ENCODE data around the gene ACP4. TPM values are rescaled to one million over a fixed set of nuclear protein-coding genes. Genes with fewer than 3 reads are reported as not detected.

The ACP4 gene
- total and polyA plus RNA-seq, 2 experiments from 2014 or later = not detected

GRCh38 chr19:50764409-50764808 is 25.8 kb upstream of the ACP4 start:
- DNase-seq (ENCODE audit: low spot score) = no peak
- no peaks in the 10 kb centered on the region for H3K36me3 ChIP-seq (ENCODE audit: insufficient read depth)
- peaks cover 92% of the 10 kb centered on the region for H3K9me3 Mint-ChIP-seq
- TF ChIP-seq EZH2phosphoT487 (IDR thresholded peaks at IDR 0.05; ENCODE audit: unreplicated experiment) (no peak), CREB1 (CRISPR knock-in tag; IDR thresholded peaks at IDR 0.05; ENCODE audit: low read depth) (no peak), ZNF331 (CRISPR knock-in tag; IDR thresholded peaks at IDR 0.05; ENCODE audit: low read depth) (no peak), CTCF (conservative IDR thresholded peaks at IDR 0.05; ENCODE audit: low read depth in 2 of 2) (no peak), STAT1 (IDR thresholded peaks at IDR 0.05; ENCODE audit: unreplicated experiment) (no peak), ZNF462 (CRISPR knock-in tag; IDR thresholded peaks at IDR 0.05) (no peak), ZNF114 (CRISPR knock-in tag; IDR thresholded peaks at IDR 0.05) (no peak), ETS1 (IDR thresholded peaks at IDR 0.05) (no peak), REST (IDR thresholded peaks at IDR 0.05; ENCODE audit: unreplicated experiment) (no peak), NANOG (IDR thresholded peaks at IDR 0.05; ENCODE audit: borderline replicate concordance) (no peak), POLR2AphosphoS5 (IDR thresholded peaks at IDR 0.05; ENCODE audit: low read depth) (no peak), JUNB (IDR thresholded peaks at IDR 0.05; ENCODE audit: unreplicated experiment) (no peak), EZH2 (IDR thresholded peaks at IDR 0.05; ENCODE audit: low read depth, unreplicated experiment) (no peak)
- H3K27me3 ChIP-seq (ENCODE audit: insufficient read depth) = no peaks in the 10 kb centered on the region
- no peak overlapping the region for H3K4me3 Mint-ChIP-seq
- no peaks in the 10 kb centered on the region for H3F3A ChIP-seq (replicated peaks; ENCODE audit: low read depth)
- H4K20me1 ChIP-seq (replicated peaks; ENCODE audit: insufficient read depth) = no peaks in the 10 kb centered on the region
- no peaks in the 10 kb centered on the region for H3K79me2 ChIP-seq (replicated peaks; ENCODE audit: insufficient read depth)
- no peak overlapping the region for H3K27ac ChIP-seq (ENCODE audit: low read depth)
- H3K4me1 Mint-ChIP-seq = no peaks in the 10 kb centered on the region; the same call in 2 of the 3 replicates
- H3K27me3 Mint-ChIP-seq (ENCODE audit: insufficient read depth, low read depth, poor library complexity) = peaks cover 1% of the 10 kb centered on the region
- H3K4me2 ChIP-seq = no peak overlapping the region
- H3K27ac Mint-ChIP-seq = no peak overlapping the region
- no peak overlapping the region for H2AFZ ChIP-seq
- ATAC-seq = no peak
- H3K4me1 ChIP-seq (ENCODE audit: insufficient read depth) = no peaks in the 10 kb centered on the region
- no peaks in the 10 kb centered on the region for H3K9me2 ChIP-seq (ENCODE audit: insufficient read depth)
- H3K36me3 Mint-ChIP-seq (ENCODE audit: low read depth) = peaks cover 32% of the 10 kb centered on the region
- no peak overlapping the region for H3K4me3 ChIP-seq

Data from GM23338 (cell line).